K562 (cell line): Measurements from ENCODE around the gene CPLX3.

ENCODE experiments used
- NR3C1 ChIP-seq: sonication (generic); formaldehyde crosslinking; IDR thresholded peaks from 2 replicates; pipeline ENCODE4 v1.8.1; 2022; ENCODE audit warnings: missing genetic modification reagents
- TF ChIP-seq, protein P1 (sequence below), 3 experiments: IDR thresholded peaks in 2 of 3; conservative IDR thresholded peaks in 1 of 3; 2 replicates each; pipeline ENCODE4 v1.5.1; 2011 to 2012; ENCODE audit warnings: low read length in 3 of 3, mild to moderate bottlenecking in 3 of 3, control low read depth in 2 of 3, improper control_type of control experiment in 1 of 3, inconsistent platforms in 1 of 3, low read depth in 1 of 3, mixed read lengths in 1 of 3, moderate library complexity in 1 of 3; ENCODE audit not compliant: insufficient read depth in 2 of 3

DNA sequence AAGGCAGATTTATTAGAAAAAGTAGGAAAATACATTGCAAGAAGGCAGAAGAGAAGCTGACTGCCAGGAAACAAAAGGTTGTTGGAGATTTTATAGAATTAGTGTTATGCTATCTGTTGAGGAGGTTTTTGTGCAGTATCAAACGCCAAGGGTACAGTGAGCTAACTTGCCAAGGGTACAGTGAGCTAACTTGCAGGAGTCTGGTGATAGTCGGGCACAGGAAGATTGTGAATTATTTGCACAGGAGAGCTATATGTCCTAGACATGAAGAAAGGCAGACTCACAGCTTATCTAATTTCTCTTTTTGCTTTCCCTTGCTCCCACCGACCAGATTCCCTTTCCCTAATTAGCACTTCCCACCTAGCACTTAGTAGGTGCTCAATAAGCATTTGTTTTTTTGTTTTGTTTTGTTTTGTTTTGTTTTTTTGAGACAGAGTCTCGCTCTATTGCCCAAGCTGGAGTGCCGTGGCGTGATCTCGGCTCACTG lies 47.2 kb upstream of the CPLX3 start:
- TF ChIP-seq, protein P1, sequence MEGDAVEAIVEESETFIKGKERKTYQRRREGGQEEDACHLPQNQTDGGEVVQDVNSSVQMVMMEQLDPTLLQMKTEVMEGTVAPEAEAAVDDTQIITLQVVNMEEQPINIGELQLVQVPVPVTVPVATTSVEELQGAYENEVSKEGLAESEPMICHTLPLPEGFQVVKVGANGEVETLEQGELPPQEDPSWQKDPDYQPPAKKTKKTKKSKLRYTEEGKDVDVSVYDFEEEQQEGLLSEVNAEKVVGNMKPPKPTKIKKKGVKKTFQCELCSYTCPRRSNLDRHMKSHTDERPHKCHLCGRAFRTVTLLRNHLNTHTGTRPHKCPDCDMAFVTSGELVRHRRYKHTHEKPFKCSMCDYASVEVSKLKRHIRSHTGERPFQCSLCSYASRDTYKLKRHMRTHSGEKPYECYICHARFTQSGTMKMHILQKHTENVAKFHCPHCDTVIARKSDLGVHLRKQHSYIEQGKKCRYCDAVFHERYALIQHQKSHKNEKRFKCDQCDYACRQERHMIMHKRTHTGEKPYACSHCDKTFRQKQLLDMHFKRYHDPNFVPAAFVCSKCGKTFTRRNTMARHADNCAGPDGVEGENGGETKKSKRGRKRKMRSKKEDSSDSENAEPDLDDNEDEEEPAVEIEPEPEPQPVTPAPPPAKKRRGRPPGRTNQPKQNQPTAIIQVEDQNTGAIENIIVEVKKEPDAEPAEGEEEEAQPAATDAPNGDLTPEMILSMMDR (IDR thresholded peaks at IDR 0.05 in 2 of 3, conservative IDR thresholded peaks at IDR 0.05 in 1 of 3; ENCODE audit: insufficient read depth in 2 of 3, low read depth in 1 of 3, low read length in 3 of 3) = no peak
- TF ChIP-seq NR3C1 (CRISPR knock-in tag) = no peak
